ENCODE measurements around the gene FYN.

GRCh38 chr6:111685526-111685925 lies 187.7 kb downstream of the FYN start:
- TF ChIP-seq POLR2AphosphoS5 (IDR thresholded peaks at IDR 0.05): no peak
- no peak for TF ChIP-seq CTCF (IDR thresholded peaks at IDR 0.05)
- TF ChIP-seq POLR2A (IDR thresholded peaks at IDR 0.05): no peak

Measured in transverse colon (tissue), 4 donors.